Colon (tissue), 2 donors: ENCODE data around the gene HTT.

Experiments used
- FAIRE-seq: peaks from 2 replicates; lab custom pipeline; 2012; peaks lifted over from hg19 to GRCh38; lab: Jason Lieb, UNC
- donor health status: control.
- donor health status: control.

Gene HTT

DNA sequence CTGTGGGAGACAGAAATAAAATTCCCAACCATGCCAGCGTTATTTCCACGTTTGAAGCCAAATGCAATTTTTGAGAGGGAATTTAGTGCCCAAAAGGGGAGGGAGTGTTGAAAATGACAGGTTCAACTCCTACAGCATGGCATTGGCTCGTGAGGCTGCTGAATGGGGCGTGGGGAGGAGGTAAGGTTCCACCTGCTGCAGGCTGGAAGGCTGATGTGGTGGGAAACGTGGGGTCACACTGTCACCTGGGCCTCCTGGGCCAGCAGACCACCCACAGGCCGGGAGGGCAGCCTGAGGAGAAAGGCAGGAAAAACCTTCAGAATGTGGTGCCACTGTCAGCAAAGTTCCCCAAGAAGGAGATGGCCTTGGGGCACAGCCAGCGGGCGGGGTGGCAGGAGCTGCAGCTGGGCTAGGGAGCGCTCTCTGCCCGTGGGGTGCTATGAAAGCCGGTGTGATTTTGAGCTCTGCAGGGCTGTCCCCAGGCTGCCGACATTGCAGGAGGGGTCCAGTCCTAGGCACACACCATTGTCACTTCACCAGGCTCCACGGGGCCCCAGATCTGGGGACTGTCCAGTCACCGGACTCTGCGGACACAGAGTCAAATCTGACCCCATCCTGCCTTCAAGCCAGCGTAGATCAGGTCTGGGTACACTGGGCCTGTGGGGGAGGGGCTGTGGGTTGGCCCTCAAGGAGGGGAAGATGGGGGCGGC is 194.1 kb downstream of the HTT start:
- FAIRE-seq, result no peak

DNA sequence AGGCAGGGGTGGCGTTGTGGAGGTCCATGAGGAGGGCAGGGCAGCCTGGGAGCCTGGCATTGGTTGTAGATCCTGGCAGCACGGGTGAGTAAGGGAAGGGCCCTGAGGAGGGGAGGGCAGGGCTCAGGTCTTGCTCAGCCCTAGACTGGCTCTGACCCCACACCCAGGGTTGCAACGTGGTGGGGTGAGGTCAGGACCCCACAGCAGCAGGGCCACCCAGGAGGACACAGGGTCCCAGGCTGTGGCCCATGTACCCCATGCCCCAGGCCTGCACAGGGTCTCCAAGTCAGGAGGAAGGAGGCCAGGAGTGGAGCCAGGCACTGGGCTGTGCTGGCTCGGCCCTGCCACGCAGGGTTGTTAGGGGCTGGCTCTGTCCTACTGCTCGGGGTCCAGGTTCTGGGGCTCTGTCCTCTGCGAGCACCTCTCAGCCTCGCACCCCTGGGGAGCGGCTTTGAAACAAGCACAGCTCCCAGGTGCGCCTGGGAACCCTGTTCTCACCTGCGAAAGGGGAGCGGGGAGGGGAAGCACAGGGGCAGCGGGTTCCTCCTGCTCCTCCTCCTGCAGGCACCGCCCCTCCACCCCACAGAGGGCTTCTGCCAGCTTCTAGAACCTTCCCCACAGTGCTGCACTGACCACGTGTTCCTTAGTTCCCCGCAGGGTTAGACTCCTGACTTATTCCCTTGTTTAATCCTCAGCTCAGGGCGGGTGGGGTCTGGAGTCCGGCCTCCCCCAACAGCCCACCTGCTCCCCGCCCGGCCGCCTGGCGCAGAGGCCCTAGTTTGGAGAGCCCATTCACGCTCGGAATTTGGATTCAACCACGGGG is 194.8 kb downstream of the HTT start:
- no peak for FAIRE-seq

DNA sequence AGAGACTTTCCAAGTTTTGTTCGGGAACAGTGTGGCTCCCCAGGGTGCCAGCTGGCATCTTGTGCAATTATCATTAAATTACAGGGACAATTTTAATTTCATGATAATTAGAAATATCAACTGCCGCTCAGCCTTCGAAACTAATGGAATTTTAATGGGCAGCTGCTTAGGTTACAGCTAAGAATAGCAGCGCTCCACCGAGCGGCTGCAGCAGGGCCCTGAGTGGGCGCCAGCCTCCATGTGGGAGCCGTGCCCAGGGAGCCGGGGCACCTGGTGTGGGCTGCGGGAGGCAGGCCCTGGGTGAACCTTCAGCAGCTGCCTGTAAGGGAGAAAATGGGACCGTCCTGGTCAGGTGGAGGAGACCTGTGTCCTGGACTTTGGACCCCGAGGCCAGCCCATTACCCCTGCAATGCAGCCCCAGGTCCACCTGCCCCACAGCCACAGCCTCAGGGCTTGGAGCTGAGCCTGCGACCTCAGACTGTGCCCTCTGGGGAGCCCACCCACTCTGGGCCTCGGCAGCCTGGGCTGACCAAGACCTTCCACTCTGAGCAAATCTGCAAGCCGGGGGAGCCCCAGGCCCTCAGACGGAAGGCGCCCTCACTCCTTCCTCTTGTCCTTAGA is 195.6 kb downstream of the HTT start:
- no peak for FAIRE-seq

DNA sequence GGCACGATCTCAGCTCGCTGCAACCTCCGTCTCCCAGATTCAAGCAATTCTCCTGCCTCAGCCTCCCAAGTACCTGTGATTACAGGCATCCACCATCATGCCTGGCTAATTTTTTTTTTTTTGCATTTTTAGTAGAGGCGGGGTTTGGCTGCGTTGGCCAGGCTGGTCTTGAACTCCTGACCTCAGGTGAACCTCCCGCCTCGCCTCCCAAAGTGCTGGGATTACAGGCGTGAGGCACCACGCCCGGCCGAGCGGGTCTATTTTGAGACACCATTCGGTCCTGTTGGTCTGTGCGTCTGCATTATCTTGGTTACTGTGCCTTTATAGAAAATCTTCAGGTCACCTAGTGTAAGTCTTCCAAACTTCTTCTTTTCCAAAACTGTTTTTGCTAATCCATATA is 196.7 kb downstream of the HTT start:
- no peak for FAIRE-seq

DNA sequence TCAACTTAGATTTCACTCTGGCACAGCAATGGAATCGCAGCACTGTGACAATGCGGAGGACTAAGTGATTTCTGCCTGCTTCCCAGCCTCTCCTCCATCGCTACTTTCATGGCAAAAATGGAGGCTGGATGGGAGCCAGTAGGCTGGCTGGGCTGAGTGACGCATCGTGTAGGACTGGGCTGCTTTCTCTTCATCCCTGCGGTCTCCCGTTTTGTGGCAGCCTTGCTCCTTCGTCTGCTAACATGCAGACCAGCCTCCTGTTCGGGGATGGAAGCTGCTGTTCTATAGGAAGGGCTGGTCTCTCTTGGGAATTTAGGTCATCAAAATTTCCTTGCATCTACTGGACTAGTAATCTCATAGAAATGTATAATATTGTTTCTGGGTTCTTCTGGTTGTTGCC is 202.5 kb downstream of the HTT start:
- FAIRE-seq, result no peak

DNA sequence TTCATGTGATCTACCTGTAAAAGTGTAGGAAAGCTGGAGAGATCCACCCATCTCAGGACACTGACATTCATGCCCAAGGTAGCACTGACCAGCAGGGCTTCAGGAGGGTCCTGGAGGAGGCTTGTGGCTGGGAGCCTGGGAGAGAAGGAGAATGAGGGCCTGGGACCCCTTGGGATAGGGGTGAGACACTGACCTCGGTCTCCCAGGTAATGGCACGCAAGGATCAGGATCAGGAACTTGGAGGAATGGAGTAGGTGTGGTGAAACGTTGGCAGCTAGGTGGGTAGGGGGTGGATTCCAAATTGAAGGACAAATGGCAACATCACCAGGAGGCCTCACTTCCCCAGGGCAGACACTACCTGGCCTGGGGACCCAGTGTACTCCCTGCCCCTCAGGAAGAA is 206.0 kb downstream of the HTT start:
- no peak for FAIRE-seq

DNA sequence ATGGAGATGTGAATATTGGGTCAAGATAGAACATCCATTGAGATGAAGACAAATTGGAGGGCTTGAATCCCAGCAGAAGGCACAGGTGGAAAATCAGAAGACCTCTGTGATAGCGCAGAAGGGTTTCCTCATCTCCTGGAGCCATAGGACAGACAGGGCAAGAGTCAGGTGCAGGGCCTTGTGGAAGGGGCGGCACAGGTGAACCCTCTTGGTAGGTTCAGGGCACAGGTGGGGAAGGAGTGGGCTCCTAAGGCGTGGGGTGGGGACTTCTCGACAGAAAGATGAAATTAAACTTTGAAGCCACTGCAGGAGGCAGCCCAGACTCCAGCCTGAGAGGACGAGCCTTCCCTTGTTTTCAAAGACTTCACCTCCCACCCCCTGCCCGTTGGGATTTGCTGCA is 209.0 kb downstream of the HTT start:
- FAIRE-seq, result no peak

DNA sequence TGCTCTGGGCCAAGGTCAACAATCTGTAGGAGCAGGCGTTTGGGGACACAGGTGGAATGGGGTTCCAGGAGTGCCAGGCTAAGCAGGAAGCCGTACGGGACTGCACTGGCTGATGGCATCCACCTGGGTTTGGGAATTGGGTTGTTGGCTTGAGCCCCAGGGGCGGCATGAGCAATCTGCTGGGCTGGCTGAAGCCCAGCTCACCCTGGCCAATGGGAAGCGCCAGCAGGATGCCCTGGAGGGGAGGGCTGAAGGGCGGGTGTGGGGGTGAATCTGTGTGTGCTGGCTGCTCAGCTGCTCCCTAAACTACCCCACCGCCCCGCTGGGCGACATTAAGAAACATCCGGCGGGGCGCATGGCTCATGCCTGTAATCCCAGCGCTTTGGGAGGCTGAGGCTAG is 209.4 kb downstream of the HTT start:
- no peak for FAIRE-seq

DNA sequence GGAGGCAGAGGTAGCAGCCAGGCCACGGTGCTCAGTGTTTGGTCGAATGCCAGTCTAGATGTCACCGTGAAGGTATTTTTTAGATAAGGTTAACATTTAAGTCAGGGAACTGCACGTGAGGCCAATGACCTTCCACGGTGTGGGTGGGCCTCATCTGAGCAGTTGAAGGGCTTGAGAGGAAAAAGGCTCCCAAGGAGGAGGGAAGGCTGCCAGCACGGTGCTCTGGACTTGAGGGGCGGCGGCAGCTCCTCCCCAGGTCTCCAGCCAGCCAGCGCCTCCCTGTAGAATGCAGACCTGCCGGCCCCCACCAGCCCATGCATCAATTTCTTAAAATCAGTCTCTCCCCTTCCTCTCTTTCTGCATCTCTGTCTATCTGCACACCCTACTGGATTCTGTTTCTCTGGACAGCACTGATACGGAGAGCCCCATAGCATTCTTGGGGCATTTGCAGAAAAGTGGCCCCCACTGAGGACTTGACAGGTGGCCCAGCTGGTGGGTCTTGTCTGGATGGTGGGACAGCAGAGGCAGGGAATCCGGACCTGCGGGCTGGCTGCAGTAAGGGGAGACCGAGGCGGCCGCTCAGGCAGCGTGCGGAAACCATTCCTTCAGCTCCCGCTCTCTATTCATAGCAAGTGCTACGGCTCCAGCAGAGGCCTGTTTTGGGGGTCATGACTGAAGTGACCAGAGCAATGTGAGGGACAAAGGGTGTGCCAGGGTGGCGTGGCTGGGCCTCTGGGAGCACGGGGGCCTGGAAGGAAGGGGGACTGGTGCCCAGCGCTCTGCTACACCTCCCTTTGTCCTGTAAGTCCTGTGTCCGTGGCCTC is 210.5 kb downstream of the HTT start:
- no peak for FAIRE-seq

DNA sequence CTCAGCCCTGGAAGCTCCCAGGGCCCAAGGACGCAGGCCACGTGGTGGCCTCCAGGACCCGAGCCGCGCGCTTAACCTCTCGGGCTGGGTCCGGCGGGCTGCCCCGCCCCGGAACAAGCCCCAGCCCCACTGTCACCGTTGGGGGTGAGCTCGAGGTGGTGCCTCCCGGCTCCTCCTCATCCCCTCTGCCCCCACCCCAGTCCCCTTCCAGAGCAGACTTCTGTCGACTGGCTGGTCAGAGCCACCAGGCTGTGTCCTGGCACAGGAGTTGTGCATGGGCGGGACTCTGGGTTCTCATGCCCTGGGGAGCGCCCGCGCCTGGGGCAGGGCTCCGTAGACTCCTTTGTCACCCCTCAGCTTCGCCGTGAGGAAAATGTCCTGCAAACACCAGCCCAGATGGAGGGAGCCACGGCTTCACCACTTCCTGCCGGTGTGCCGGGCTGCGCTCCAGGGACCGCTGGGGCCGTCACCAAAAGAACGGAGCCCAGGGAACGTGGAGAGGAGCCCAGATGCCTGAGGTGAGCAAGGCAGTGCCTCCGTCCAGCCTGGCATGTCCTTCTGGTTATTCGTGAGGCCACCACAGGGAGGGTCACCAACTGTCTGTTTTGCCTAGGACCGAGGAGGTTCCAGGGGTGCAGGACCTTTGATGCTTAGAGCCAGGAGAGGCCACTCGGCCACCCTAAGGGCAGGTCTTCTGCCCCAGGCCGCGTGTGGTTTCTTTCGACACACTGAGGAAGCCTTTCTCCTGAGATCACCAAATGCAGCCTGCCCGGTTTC is 211.3 kb downstream of the HTT start:
- no peak for FAIRE-seq

DNA sequence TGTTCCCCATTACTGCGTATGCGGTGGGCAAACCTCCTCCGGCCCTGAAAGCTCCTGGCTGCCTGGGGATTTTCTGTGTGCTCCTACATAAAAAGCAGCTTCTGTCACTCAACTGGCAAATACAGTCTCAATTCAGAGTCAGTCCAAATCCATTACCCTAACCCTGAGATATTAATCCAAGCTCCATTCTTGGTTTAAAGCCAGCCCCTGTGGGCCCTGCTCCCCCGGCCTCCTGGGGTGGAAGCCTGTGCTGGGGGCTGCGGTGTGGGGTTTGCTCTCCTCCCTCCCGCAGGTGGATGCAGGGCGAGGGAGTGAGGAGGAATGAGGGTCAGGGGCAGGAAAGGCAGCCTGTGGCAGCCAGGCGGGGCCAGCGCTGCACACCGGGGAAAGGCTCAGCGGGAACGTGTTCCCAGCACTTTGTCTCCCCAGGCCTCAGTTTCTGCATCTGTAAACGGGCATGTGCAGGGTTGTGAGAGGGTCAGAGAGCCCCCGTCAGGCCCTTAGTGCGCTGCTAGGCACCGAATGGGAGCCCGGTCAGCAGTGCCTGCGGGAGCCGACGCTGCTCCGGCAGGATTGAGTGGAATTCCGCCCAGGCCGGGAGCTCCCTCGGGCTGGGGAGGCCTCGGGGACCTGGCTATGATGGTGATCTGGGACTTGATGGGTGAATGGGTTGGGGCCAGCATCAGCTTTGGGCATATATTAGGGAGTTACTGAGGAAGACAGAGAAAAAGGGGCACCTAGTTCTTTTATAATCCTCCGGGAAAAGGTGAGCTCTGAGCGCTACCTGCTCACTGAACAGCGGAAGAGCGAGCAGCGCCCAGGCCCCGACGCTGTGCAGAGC is 212.1 kb downstream of the HTT start:
- FAIRE-seq, result no peak

DNA sequence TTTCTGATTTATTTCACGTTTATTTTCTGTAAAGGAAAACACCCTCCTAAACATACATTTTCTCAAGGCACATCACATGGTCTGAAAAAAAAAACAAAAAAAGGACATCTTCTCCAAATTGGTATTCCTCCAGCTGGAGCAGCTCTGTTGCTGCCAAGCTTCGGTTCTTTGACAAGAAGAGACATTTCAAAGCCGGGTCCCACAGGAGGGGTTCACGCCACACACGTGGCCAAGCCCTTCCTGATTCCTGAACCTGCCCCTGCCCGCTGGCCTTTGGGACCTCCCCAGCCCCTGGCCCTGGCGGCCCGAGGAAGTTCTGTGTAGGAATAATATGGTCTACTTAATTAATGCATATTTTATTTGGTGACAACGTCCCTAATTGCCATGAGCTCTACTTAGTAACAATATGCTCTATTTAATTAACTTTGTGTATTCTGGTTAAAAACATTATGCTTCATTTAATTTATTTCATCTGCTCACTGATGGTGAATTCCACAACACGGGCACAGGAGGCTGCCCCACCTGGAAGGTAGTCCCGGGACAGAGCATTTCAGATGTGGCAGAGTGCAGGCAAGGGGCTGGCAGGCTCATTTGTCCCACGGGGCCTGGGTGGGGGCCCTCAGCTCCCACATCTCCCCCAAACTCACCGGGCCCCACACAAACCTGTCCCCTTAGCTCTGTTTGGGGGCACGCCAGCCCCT is 212.9 kb downstream of the HTT start:
- FAIRE-seq, result no peak

DNA sequence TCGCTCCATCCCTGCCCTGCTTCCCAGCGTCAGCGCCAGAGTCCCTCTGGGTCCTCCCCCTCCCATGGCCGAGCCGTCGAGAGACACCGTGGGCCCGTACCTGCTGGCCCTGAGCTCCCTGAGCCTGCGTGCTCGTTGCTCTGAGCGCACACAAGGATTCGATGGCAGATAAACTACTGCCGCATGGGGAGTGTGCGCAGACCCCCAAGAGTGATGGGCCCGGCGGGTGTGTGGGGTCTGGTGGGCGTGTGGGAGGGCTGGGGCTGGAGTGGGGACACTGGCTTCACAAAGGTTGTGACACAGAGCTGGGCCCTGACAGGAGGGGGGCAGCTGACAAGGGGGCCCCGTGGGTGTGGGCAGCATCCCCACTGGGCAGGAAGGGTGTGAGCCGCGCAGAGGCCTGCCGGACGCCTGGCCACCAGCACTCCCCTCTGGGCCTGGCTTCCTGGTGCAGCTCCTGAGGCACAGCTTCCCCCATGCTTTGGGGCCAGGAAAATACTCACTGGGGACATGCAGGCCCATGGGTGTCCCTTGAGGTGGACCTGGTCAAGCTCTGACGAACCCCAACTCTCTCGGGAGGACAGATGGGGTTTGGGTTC is 213.6 kb downstream of the HTT start:
- no peak for FAIRE-seq

DNA sequence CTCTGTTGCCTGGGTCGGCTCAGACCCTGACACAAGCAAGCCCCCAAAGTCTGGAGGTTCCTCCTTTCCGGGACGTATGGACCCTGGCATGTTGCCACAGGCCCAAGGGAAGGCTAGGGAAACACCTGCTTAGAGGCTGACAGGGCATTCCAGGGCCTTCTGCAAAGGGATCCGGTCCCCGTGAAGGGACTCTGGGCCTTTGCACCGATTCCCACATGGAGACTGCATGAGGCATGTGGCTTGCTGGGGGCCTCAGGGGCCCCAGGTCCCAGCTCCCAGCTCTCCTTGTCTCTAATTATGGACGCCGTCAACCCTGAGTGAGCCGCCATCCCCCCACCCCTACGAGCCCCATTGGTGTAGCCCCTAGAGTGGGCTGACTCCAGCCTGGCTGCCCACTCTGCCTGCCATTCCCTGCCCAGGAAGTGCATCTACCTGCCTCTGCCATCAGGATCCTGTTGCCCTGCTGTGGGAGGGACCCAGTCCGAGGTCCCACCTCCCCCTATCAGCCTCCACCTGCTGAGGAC is 214.2 kb downstream of the HTT start:
- no peak for FAIRE-seq

DNA sequence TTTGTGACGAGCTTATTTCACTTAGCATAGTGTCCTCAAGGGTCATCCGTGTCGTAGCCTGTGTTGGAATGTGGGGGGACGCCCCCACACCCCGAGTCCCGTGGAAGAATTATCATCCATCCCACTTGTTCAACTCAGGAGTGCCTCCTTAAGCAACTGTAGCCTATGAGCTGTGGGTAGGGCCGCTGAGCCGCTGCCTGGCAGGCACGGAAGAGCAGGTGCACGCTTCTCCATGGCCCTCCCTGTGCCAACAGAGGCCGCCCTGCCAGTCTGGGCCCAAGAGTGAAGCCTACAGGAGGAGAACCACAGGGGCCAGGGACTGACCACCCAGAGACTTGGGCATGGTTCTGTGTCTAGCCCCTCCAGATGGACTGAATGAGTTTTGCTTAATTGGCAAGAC is 216.0 kb downstream of the HTT start:
- no peak for FAIRE-seq

DNA sequence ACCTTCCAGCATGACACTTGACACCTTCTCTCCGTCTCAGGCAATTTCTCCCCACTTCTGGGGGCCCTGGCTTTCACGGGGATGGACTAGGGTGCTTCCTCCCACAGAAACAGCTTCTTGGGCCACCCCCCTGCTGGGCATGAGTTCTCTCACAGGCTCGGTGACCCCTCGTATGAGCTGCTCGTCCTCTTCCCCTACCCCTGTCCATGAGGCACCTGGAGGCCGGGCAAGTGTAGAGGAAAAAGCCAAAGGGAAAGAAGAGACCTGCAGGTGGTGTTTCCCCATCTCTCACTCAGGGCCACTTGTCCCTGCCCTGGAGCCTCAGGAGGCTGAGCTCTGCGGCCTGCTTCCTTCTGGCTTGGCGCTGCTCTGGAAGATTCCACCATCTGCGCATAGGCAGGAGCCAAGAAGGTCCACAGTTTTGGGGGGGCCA is 216.4 kb downstream of the HTT start:
- no peak for FAIRE-seq

DNA sequence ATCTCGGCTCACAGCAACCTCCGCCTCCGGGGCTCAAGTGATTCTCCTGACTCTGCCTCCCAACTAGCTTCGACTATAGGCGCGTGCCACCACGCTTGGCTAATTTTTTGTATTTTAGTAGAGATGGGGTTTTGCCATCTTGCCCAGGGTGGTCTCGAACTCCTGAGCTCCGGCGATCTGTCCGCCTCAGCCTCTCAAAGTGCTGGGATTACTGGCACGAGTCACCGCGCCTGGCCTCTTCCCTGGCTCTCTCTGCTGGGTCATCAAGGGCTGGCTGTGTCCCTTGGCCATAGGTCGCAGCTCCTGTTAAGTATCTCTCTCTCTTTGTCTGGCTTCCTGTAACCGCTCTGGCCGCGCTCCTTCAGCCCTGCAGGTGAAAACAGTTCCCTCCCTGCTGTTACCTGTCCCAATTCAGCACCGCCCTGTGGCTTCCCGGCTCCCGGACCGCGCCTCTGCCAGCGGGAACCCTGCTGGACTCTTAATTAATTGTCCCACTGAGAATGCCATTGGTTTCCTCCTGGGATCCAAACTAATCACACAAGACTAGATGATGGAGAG is 217.0 kb downstream of the HTT start:
- FAIRE-seq, result no peak

DNA sequence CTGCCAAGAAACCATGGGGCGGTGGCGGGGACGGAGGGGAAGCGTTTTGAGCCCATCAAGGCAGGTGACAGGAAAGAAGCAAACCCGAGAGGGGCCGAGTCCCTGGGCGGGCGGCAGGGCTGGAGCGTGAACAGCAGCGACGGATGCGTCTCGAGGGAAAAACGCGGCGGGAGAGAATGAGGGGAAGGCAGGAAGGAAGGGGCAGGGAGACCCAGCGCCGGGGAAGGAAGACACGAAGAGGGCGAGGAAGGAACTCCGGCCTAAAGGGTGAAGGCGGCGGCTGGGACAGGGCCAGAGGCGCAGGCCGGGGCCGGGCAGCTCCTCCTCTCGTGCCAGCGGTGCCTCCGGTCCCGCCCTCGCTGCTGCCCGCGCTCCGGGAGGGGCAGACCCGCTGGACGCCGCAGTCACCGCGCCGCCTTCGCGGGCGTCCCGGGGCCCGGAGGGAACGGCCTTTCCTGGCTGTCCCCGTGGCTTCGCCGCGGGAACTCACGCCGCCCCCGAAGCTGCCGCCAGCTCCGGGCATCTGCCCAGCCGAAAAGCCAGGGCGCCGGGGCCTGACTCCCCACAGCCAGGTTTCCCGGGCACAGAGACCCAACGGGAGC is 217.6 kb downstream of the HTT start:
- FAIRE-seq, result no peak
